Transverse colon (tissue), 4 donors: ENCODE results near the gene TRIM9.

ENCODE experiments used
- POLR2A ChIP-seq: fragments of 450-650 bp; IDR thresholded peaks from one replicate; pipeline ENCODE4 v1.6.1; 2016; ENCODE audit warnings: antibody characterized with exemption, mild to moderate bottlenecking, moderate library complexity
- POLR2AphosphoS5 ChIP-seq, 3 donors: sonication (generic); formaldehyde crosslinking; IDR thresholded peaks; one replicate each; pipeline ENCODE4 v1.6.1; 2016; ENCODE audit warnings: antibody characterized with exemption in 3 of 3
- TF ChIP-seq, protein P1 (sequence below), 5 experiments: fragments of 200-600 bp in 3 of 5; fragments of 450-650 bp in 2 of 5; sonication (generic) in 3 of 5; IDR thresholded peaks; 1 replicate in 2 of 5; 2 replicates in 3 of 5; pipeline ENCODE4 v1.5.1; 2016 to 2017; ENCODE audit warnings: antibody characterized with exemption in 5 of 5, inconsistent platforms in 3 of 5, mild to moderate bottlenecking in 2 of 5, moderate library complexity in 1 of 5

DNA sequence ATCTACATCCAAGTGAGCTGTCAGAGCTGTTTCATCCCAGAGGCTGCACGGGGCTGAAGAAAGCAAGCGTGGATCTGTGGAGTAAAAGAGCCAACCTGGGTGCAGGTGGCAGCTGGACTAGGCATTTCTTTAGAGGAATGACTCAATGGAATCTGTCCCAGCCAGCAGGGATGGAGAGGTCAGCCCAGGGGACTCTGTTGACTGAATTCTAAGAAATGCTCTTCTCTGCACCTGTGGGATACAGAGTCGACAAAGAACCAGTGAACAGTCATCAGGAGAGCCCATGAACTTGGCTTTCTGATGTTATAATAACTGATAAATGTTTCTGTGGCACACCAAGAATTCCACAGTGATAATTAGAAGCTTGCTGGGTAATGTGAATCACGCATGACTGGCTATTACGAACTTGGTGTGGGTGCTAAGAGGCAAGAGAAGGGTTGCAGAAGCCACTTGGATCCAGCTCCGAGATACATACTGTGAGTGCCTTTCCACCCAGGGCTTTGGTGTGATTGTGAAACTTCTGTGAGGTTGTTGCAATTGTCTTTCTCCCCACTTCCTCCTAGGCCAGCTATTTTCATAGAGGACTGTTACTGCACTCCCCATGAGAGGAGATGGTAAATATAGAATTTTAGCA is 166.8 kb downstream of the TRIM9 start:
- TF ChIP-seq, protein P1, sequence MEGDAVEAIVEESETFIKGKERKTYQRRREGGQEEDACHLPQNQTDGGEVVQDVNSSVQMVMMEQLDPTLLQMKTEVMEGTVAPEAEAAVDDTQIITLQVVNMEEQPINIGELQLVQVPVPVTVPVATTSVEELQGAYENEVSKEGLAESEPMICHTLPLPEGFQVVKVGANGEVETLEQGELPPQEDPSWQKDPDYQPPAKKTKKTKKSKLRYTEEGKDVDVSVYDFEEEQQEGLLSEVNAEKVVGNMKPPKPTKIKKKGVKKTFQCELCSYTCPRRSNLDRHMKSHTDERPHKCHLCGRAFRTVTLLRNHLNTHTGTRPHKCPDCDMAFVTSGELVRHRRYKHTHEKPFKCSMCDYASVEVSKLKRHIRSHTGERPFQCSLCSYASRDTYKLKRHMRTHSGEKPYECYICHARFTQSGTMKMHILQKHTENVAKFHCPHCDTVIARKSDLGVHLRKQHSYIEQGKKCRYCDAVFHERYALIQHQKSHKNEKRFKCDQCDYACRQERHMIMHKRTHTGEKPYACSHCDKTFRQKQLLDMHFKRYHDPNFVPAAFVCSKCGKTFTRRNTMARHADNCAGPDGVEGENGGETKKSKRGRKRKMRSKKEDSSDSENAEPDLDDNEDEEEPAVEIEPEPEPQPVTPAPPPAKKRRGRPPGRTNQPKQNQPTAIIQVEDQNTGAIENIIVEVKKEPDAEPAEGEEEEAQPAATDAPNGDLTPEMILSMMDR (IDR thresholded peaks at IDR 0.05), result no peak
- TF ChIP-seq POLR2AphosphoS5 (IDR thresholded peaks at IDR 0.05), result no peak
- TF ChIP-seq POLR2A, result no peak
